Common myeloid progenitor, CD34-positive (primary cell): Measurements from ENCODE around the gene EXOC6B.

ENCODE experiments used
- CTCF ChIA-PET: fragments of 350-600 bp; sonication (Branson Sonifier 250); formaldehyde crosslinking; loops from one replicate; lab custom pipeline; 2021; ENCODE audit warnings: antibody characterized with exemption; lab: Charles Lee
- POLR2A ChIA-PET: fragments of 350-600 bp; sonication (Branson Sonifier 250); formaldehyde crosslinking; loops from one replicate; lab custom pipeline; 2021; ENCODE audit warnings: antibody characterized with exemption; lab: Charles Lee
- DNase-seq, 3 donors: peaks; one replicate each; pipeline versions ENCODE4 v3.0.0 to v3.0.0-alpha.2; 2013
- H3K27ac ChIP-seq, 2 experiments: 1 replicate in 1 of 2; 2 replicates in 1 of 2; pipeline ENCODE4 v1.7.0; 2013; ENCODE audit warnings: inconsistent platforms in 2 of 2, low read length in 2 of 2, mild to moderate bottlenecking in 2 of 2, low read depth in 1 of 2, moderate library complexity in 1 of 2; ENCODE audit not compliant: severe bottlenecking in 2 of 2, insufficient read depth in 1 of 2, poor library complexity in 1 of 2
- H3K27me3 ChIP-seq, 5 experiments: replicated peaks in 2 of 5; 1 replicate in 3 of 5; 2 replicates in 2 of 5; pipeline versions ENCODE4 v1.6.1 to v1.7.0; 2013; ENCODE audit warnings: low read length in 4 of 5, mild to moderate bottlenecking in 2 of 5, moderate library complexity in 2 of 5, inconsistent platforms in 1 of 5; ENCODE audit not compliant: insufficient read depth in 5 of 5, control insufficient read depth in 4 of 5
- H3K36me3 ChIP-seq, 4 experiments: 1 replicate in 2 of 4; 2 replicates in 2 of 4; pipeline versions ENCODE4 v1.6.1 to v1.7.0; 2013; ENCODE audit warnings: low read length in 3 of 4, control low read depth in 1 of 4, mild to moderate bottlenecking in 1 of 4; ENCODE audit not compliant: control insufficient read depth in 4 of 4, insufficient read depth in 4 of 4
- H3K4me1 ChIP-seq, 4 experiments: 1 replicate in 3 of 4; 2 replicates in 1 of 4; pipeline versions ENCODE4 v1.6.1 to v1.7.1; 2013; ENCODE audit warnings: low read length in 3 of 4, mild to moderate bottlenecking in 3 of 4, control low read depth in 1 of 4, inconsistent platforms in 1 of 4, moderate library complexity in 1 of 4; ENCODE audit not compliant: control insufficient read depth in 4 of 4, insufficient read depth in 4 of 4; ENCODE audit errors: control extremely low read depth in 1 of 4
- H3K4me3 ChIP-seq, 7 experiments: 1 replicate in 4 of 7; 2 replicates in 3 of 7; pipeline versions ENCODE4 v1.5.1 to v1.7.0; 2013; ENCODE audit warnings: mild to moderate bottlenecking in 7 of 7, low read length in 6 of 7, moderate library complexity in 6 of 7, inconsistent platforms in 2 of 7, low read depth in 2 of 7, control low read depth in 1 of 7; ENCODE audit not compliant: insufficient read depth in 4 of 7, control insufficient read depth in 1 of 7; ENCODE audit errors: extremely low read depth in 1 of 7
- H3K9me3 ChIP-seq, 5 experiments: 1 replicate in 4 of 5; 2 replicates in 1 of 5; pipeline versions ENCODE4 v1.6.1 to v1.7.1; 2013; ENCODE audit warnings: low read length in 4 of 5, mild to moderate bottlenecking in 2 of 5, inconsistent platforms in 1 of 5, low read depth in 1 of 5, moderate library complexity in 1 of 5; ENCODE audit not compliant: control insufficient read depth in 4 of 5, insufficient read depth in 2 of 5; ENCODE audit errors: control extremely low read depth in 1 of 5
- WGBS: methylation state at CpG from one replicate; pipeline ENCODE4 v1.1.5; 2013; ENCODE audit not compliant: insufficient coverage; 5-methylcytosine and 5-hydroxymethylcytosine counted together

The EXOC6B gene

DNA sequence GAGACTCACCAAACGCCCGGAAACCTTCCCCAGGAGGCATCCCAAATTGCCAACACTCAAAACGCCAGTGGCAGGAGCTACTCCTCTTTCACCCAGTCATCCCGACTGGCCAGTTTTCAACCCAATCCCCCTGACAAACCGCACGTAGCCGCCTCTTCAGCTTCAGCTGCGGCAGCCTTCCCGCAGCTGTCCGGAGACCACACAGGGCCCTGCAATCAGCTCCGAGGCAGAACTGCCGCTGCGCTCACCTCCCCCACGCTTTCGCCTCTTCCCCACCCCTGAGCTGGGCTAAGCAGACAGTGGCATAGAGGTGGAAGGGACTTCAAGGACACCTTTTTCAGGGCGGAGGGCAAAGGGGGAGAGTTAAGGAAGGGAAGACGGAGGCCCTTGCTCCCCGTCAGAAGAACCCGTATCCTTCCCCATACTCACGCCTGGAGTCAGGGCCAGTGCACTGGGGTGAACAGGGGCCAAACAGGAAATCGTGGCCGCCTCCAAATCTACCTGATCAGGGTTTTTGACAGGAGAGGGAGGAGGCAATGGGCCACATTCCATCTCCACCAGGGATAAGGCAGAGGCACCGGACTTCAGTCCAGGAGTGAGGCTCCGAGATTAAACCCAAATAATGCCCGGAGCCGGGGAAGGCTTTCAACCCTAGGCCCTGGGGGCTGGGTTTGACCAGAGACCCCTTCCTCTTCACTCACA lies 695.0 kb downstream of the EXOC6B start:
- Histone ChIP-seq H3K27me3 (peaks cover 0 to 24% (median 7%) of the 10 kb centered on the region in 5 experiments), H3K9me3 (no peaks in the 10 kb centered on the region), H3K27ac (no peak overlapping the region), H3K36me3 (no peaks in the 10 kb centered on the region), H3K4me3 (no peak overlapping the region), H3K4me1 (no peaks in the 10 kb centered on the region)
- DNase-seq: no peak
- POLR2A ChIA-PET: no interaction called here
- WGBS: 62% methylated on average over 12 of the region's 26 CpGs
- CTCF ChIA-PET: interaction anchor here (0.8 to 1.5 kb wide), 2 partner anchors 11 to 21 kb away, joined by 3 read pairs; no protein-coding TSS in a partner anchor

DNA sequence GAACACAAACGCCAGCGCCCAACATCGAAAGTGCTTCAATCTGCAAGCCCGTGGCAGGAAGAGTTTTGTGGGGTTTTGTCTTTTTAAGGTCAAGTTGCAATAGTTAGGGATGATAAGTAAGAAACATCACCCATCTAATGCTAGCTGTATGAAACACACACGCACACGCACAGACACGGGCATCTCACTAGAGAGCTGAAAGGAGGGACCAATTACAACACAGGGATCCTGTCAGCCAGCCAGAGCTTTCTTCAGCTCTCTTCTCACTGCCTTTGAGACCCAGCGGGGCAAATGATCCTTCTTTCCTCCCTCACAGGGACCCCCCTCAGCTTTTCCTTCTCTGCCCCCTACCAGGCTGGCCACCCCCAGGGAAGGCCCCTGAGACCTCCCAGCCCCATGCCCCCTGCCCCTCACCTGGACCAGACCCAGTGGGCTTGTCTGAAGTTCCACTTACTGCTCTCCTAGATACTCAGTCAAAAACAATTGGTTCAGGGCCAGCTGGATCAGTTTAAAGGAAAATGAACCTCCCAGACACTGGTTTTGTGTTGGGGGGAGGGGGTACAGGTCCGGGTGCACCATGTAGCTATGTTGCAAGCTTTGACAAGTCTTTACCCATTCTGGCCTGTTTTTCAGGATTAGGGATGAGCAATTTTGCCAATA lies 696.0 kb downstream of the EXOC6B start:
- no peak overlapping the region for H3K27ac ChIP-seq
- POLR2A ChIA-PET: no interaction called here
- no peaks in the 10 kb centered on the region for H3K4me1 ChIP-seq
- H3K27me3 ChIP-seq: peaks cover 0 to 21% (median 7%) of the 10 kb centered on the region in 5 experiments
- WGBS: 91% methylated on average over 6 of the region's 9 CpGs
- no peaks in the 10 kb centered on the region for H3K9me3 ChIP-seq
- no peaks in the 10 kb centered on the region for H3K36me3 ChIP-seq
- CTCF ChIA-PET: interaction anchor here (0.8 to 1.5 kb wide), 2 partner anchors 12 to 22 kb away, joined by 3 read pairs; no protein-coding TSS in a partner anchor
- no peak overlapping the region for H3K4me3 ChIP-seq
- no peak for DNase-seq

DNA sequence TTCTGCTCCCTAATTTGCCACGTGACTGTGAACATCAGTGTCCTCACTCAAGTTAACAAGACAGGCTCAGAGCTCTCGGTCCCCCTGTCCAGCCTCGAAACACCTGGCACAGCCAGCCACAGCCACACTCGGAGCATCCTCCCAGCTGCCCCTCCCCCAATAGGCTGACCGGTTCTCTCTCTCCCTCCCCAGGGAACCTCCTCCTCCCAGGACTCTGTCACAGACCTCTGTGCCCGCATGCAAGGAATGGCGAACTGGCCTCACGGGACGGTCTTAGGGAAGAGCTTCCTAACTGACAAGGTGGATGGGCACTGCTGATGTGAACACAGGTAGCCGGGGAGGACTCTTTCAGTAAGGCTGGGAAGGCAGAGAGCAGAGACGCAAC lies 697.0 kb downstream of the EXOC6B start:
- ChIA-PET CTCF (no interaction called here), POLR2A (no interaction called here)
- H3K36me3 ChIP-seq: no peaks in the 10 kb centered on the region
- H3K27me3 ChIP-seq: peaks cover 0 to 21% (median 4%) of the 10 kb centered on the region in 5 experiments
- H3K27ac ChIP-seq: no peak overlapping the region
- no peak overlapping the region for H3K4me3 ChIP-seq
- no peaks in the 10 kb centered on the region for H3K9me3 ChIP-seq
- 95% methylated on average over 6 of the region's 11 CpGs for WGBS
- no peaks in the 10 kb centered on the region for H3K4me1 ChIP-seq
- no peak for DNase-seq

DNA sequence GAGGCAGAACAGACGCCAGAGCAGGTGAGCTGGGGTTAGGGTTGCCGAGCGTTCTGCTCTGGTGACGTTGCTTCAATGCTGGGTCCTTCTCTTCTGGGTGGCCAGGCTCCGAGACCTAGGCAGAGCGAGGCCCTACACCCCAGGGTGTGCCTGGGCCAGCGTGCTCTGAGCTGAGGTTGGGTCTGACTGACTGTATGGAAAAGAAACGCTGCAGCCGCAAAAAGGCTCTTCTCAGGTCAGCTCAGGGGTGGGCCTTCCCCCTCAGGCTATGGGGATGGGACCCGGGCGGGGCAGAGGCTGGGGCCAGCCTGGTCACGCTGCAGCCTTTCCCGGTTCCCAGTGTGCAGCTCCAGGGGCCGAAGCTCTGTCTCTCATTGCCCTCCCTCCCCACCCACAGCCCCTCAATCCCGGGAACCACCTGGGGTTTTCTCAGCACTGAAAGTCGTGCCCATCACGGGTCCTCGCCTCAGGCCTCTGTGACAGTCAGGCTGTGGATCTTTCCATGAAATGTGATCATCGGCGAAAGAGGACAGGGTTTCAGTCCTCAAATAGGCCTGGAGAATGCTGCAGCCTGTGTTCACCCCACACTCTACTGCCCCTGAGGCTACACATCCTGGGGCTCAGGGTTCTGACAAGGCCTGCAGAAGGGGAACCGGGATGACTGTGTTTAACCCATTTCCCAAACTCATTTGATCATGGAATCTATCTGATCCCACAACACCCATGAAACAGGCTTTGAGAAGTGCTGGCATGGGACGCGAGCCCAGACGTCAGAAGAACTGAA lies 697.6 kb downstream of the EXOC6B start:
- POLR2A ChIA-PET: no interaction called here
- Histone ChIP-seq H3K36me3 (no peaks in the 10 kb centered on the region), H3K27ac (no peak overlapping the region), H3K27me3 (peaks cover 0 to 21% (median 4%) of the 10 kb centered on the region in 5 experiments), H3K4me1 (no peaks in the 10 kb centered on the region), H3K9me3 (no peaks in the 10 kb centered on the region), H3K4me3 (no peak overlapping the region)
- 96% methylated on average over 21 of the region's 24 CpGs for WGBS
- no peak for DNase-seq
- CTCF ChIA-PET: interaction anchor here (0.9 kb wide), 1 partner anchor 10 kb away, joined by 3 read pairs; no protein-coding TSS in a partner anchor

DNA sequence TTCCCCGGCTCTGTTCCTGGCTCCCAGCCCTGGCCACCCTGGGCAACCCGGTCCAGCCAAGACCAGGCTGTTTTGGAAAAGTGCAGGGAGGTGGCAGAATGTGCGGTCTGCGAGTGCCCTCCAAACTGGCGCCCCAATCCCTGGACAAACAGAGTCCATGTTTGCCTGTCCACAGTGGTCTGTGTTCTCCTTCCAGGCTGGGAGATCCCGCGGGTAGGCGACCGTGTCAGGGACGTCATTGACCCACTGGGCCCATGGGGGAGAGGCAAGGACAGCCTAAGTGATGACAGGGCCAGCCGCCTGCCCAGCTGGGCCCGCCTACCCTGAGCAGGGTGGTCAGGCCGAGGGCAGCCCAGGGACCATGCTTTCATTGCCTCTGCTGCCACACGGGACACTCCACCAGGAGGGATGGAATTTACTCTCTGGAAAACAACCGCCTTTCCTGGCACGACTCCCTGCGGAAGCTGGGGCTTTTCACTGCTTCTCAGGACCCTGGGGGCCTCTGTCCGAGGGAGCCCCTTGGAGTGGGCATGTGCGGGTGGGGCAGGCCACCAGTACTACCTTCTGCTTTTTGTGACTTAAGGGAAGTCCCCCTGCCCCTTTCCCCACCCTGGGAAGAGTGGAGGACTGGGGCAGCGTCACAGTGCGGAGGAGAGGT lies 698.3 kb downstream of the EXOC6B start:
- CTCF ChIA-PET: interaction anchor here (0.9 kb wide), 1 partner anchor 11 kb away, joined by 3 read pairs; no protein-coding TSS in a partner anchor
- Histone ChIP-seq H3K4me1 (no peaks in the 10 kb centered on the region), H3K9me3 (peaks cover 0 to 4% (median 0%) of the 10 kb centered on the region in 5 experiments), H3K4me3 (no peak overlapping the region), H3K27me3 (peaks cover 0 to 21% (median 4%) of the 10 kb centered on the region in 5 experiments), H3K36me3 (no peaks in the 10 kb centered on the region), H3K27ac (no peak overlapping the region)
- WGBS: 94% methylated on average over 20 of the region's 21 CpGs
- no peak for DNase-seq
- POLR2A ChIA-PET: no interaction called here

DNA sequence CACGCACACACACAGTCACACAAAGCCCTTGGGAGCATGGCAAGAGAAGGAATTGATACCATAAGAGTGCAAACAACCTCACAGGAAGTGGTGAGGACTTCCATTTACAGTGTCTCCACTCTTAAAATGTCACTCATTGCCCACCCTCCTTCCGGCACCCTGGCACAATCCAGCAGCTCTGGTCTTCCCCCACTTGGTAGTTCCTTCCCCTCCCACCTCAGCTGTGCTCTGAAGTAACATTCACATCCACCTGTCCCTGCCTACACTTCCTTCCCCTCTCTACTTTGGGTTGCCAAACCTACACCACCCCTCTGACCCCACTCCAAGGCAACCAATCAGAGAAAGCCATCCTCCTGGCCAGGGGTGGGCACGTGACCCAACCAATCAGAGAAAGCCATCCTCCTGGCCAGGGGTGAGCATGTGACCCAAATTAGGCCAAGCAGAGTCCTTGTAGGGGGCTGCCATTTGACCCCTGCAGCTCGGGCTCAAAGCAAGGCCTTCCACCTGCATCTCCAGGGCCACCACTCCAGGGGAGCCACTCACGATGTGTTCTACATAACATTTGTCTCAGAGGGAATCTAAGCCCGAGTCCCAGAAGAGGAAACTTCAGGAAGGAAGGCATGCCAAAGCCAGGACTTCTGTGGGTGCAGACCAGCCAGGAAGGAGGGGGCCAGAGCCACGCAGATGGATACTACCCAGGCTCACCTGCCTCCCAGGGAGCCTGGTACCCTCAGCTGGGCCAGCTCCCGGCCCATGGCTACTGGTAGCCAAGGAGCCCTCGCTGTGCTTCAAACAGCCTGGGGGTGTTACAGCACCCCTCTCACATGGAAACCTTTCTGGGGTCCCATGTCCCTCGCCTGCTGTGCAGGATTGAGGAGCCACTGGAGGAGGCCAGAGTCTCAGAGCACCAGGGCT lies 699.4 kb downstream of the EXOC6B start:
- Histone ChIP-seq H3K27ac (no peak overlapping the region), H3K27me3 (peaks cover 0 to 19% (median 4%) of the 10 kb centered on the region in 5 experiments), H3K9me3 (peaks cover 0 to 4% (median 4%) of the 10 kb centered on the region in 5 experiments), H3K4me3 (no peak overlapping the region), H3K36me3 (no peaks in the 10 kb centered on the region), H3K4me1 (no peaks in the 10 kb centered on the region)
- 91% methylated on average over 9 of the region's 10 CpGs for WGBS
- CTCF ChIA-PET: no interaction called here
- POLR2A ChIA-PET: no interaction called here
- DNase-seq: no peak
